Smooth muscle cell (in vitro differentiated cells): ENCODE measurements around the gene GRIFIN. TPM values are rescaled to one million over a fixed set of nuclear protein-coding genes. Genes with fewer than 3 reads are reported as not detected.

Experiments used
- DNase-seq: peaks from one replicate; lab custom pipeline; 2025; ENCODE audit not compliant: unreplicated experiment; lab: John Stamatoyannopoulos, UW
- H2AFZ ChIP-seq: fragments of 200-600 bp; sonication (generic); 2 replicates; pipeline ENCODE4 v1.6.0; 2016; ENCODE audit warnings: antibody characterized with exemption, low read depth, mild to moderate bottlenecking
- H3F3A ChIP-seq: fragments of 200-600 bp; sonication (generic); 2 replicates; pipeline ENCODE4 v1.6.0; 2017; ENCODE audit warnings: antibody characterized with exemption, low read depth
- H3K27ac ChIP-seq: fragments of 200-600 bp; sonication (generic); 2 replicates; pipeline ENCODE4 v1.5.1; 2016; ENCODE audit warnings: low read depth, mild to moderate bottlenecking
- H3K27me3 ChIP-seq: fragments of 200-600 bp; sonication (generic); 2 replicates; pipeline ENCODE4 v1.6.1; 2016; ENCODE audit warnings: low read depth, mild to moderate bottlenecking
- H3K36me3 ChIP-seq: fragments of 200-600 bp; sonication (generic); 2 replicates; pipeline ENCODE4 v1.5.1; 2016; ENCODE audit warnings: low read depth
- H3K4me1 ChIP-seq: fragments of 200-600 bp; sonication (generic); 2 replicates; pipeline ENCODE4 v1.5.1; 2016; ENCODE audit warnings: low read depth
- H3K4me2 ChIP-seq: fragments of 200-600 bp; sonication (generic); 2 replicates; pipeline ENCODE4 v1.6.0; 2016; ENCODE audit warnings: mild to moderate bottlenecking
- H3K4me3 ChIP-seq: fragments of 200-600 bp; sonication (generic); 2 replicates; pipeline ENCODE4 v1.5.1; 2016; ENCODE audit warnings: mild to moderate bottlenecking
- H3K79me2 ChIP-seq: fragments of 200-600 bp; sonication (generic); 2 replicates; pipeline ENCODE4 v1.6.0; 2016; ENCODE audit warnings: low read depth, mild to moderate bottlenecking
- H3K9ac ChIP-seq: fragments of 200-600 bp; sonication (generic); 2 replicates; pipeline ENCODE4 v1.6.0; 2016; ENCODE audit warnings: low read depth
- H3K9me3 ChIP-seq: fragments of 200-600 bp; sonication (generic); replicated peaks from 2 replicates; pipeline ENCODE4 v1.5.1; 2016; ENCODE audit warnings: low read depth
- H4K20me1 ChIP-seq: fragments of 200-600 bp; sonication (generic); 2 replicates; pipeline ENCODE4 v1.6.0; 2016; ENCODE audit warnings: low read depth
- WGBS: methylation state at CpG from one replicate; pipeline ENCODE4 v1.1.7; 2016; ENCODE audit warnings: low lambda C conversion rate; 5-methylcytosine and 5-hydroxymethylcytosine counted together
- polyA plus RNA-seq: library from polyadenylated mRNA; unstranded; fragments of >200 nt; fragmentation: Nextera tagmentation; extraction: Ambion mirVana; gene quantifications from 2 replicates; pipeline ENCODE4 v1.2.1, GENCODE V29; 2016
- total RNA-seq: library from RNA; depleted of rRNA; stranded (reverse); fragments of >200 nt; gene quantifications from 2 replicates; pipeline ENCODE4 v1.2.3, GENCODE V29; 2014
- TF ChIP-seq, protein P1 (sequence below): fragments of 200-600 bp; sonication (generic); IDR thresholded peaks from 2 replicates; pipeline ENCODE4 v1.5.1; 2017; ENCODE audit warnings: borderline replicate concordance, mild to moderate bottlenecking, antibody characterized with exemption; ENCODE audit not compliant: insufficient read depth, poor library complexity, severe bottlenecking

Gene GRIFIN
- total and polyA plus RNA-seq, 2 experiments from 2014 or later: not detected

DNA sequence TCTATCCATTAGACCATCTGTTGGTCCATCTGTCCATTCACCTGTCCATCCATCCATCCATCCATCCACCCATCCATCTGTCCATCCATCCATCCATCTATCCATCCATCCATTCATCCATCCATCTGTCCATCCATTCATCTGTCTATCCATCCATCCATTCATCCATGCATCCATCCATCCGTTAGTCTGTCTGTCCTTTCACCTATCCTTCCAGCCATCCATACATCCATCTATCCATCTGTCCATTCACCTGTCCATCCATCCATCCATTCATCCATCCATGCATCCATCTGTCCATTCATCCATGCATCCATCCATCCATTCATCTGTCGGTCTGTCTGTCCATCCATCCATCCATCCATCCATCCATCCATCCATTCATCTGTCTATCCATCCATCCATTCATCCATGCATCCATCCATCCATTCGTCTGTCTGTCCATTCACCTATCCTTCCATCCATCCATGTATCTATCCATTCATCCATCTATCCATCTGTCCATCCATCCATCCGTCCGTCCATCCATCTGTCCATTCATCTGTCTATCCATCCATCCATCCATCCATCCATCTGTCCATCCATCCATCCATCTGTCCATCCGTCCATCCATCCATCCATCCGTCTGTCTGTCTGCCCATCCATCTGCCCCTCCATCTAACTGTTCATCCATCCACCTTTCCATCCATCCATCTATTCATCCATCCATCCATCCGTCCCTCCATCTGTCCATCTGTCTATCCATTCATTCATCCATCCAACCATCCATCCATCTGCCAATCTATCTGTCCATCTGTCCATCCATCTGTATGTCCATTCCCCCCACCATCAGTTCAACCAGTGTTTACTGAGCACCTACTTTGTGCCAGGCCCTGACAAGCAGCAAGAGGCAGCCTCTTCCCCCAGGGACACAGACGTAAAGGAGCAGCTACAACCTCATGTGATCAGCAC, 38.5 kb upstream of the GRIFIN start:
- Histone ChIP-seq H3K4me2 (no peak overlapping the region), H3K27ac (no peak overlapping the region), H4K20me1 (no peaks in the 10 kb centered on the region), H2AFZ (no peak overlapping the region), H3K79me2 (no peaks in the 10 kb centered on the region), H3K4me1 (peaks cover 33% of the 10 kb centered on the region), H3K9ac (no peak overlapping the region), H3K9me3 (no peaks in the 10 kb centered on the region), H3K27me3 (no peaks in the 10 kb centered on the region), H3K36me3 (no peaks in the 10 kb centered on the region), H3K4me3 (no peak overlapping the region), H3F3A (peaks cover 15% of the 10 kb centered on the region)
- DNase-seq: no peak
- 96% methylated on average over 9 of the region's 9 CpGs for WGBS
- TF ChIP-seq, protein P1, sequence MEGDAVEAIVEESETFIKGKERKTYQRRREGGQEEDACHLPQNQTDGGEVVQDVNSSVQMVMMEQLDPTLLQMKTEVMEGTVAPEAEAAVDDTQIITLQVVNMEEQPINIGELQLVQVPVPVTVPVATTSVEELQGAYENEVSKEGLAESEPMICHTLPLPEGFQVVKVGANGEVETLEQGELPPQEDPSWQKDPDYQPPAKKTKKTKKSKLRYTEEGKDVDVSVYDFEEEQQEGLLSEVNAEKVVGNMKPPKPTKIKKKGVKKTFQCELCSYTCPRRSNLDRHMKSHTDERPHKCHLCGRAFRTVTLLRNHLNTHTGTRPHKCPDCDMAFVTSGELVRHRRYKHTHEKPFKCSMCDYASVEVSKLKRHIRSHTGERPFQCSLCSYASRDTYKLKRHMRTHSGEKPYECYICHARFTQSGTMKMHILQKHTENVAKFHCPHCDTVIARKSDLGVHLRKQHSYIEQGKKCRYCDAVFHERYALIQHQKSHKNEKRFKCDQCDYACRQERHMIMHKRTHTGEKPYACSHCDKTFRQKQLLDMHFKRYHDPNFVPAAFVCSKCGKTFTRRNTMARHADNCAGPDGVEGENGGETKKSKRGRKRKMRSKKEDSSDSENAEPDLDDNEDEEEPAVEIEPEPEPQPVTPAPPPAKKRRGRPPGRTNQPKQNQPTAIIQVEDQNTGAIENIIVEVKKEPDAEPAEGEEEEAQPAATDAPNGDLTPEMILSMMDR: no peak

DNA sequence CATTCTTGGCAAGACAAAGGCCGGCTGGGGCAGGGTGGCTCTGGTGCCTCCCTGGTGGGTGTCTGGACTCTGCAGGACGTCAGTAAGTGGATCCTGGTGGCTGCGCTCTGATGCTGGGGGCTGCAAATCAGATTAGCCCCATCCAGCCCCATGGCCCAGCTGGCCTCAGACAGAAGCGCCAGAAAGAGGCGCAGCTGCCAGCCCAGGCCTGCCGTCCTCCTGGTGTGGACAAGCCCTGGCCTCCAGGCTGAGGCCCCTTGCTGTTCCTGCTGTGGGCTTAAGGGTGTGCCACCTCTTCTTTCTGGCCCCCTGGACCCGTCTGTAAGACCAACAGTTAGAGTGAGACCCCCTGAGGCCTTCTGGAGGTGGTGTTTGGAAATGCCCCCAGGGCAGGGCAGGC, 37.5 kb upstream of the GRIFIN start:
- Histone ChIP-seq H3K79me2 (no peaks in the 10 kb centered on the region), H3K4me3 (no peak overlapping the region), H2AFZ (no peak overlapping the region), H3K9ac (no peak overlapping the region), H3K4me2 (no peak overlapping the region), H4K20me1 (no peaks in the 10 kb centered on the region), H3K36me3 (no peaks in the 10 kb centered on the region), H3K9me3 (no peaks in the 10 kb centered on the region), H3K27ac (no peak overlapping the region), H3F3A (peaks cover 18% of the 10 kb centered on the region), H3K27me3 (no peaks in the 10 kb centered on the region), H3K4me1 (peaks cover 37% of the 10 kb centered on the region)
- TF ChIP-seq, protein P1: no peak
- no peak for DNase-seq
- 80% methylated on average over 7 of the region's 7 CpGs for WGBS

DNA sequence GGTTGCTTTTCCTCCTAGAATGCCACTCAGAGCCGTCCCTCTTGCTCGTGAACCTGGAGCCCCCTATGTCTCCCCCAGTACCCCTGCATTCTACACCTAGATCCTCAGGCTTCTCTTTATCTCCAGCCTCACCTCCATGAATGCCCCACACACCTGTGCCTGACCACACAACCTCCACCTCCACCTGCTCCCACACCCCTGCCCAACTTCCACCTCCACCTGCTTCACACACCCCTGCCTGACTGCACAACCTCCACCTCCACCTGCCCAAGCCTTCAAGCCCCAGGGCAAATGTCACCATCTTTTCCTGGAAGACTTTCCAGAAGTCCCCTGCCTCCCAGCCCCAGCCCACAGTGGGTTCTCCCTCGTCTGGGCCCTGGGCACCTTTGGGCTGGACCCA, 36.5 kb upstream of the GRIFIN start:
- H3K4me3 ChIP-seq: no peak overlapping the region
- WGBS: 86% methylated on average over 2 of the region's 3 CpGs

More for the DNA sequence above, 36.5 kb upstream of the GRIFIN start:
- Histone ChIP-seq H3K36me3 (no peaks in the 10 kb centered on the region), H3F3A (peaks cover 14% of the 10 kb centered on the region), H3K4me1 (peaks cover 37% of the 10 kb centered on the region), H3K27ac (no peak overlapping the region), H3K9ac (no peak overlapping the region), H4K20me1 (no peaks in the 10 kb centered on the region), H3K4me2 (no peak overlapping the region), H3K27me3 (no peaks in the 10 kb centered on the region), H2AFZ (no peak overlapping the region), H3K79me2 (no peaks in the 10 kb centered on the region), H3K9me3 (no peaks in the 10 kb centered on the region)
- DNase-seq: no peak
- TF ChIP-seq, protein P1: no peak
